HG02970 (cell line): ENCODE measurements around the gene ANKRD24.
"Not testable (repeated sequence)": the region's sequence is repeated elsewhere in the genome, so short reads cannot be mapped to it uniquely, and the experiment has no call there.

Source experiments
- ATAC-seq: cut with Tn5 transposase; IDR thresholded peaks from one replicate; pipeline ENCODE4 v1.9.1; 2021; ENCODE audit warnings: mild to moderate bottlenecking, moderate library complexity, moderate number of reproducible peaks; ENCODE audit not compliant: unreplicated experiment, low FRiP score

The ANKRD24 gene

DNA sequence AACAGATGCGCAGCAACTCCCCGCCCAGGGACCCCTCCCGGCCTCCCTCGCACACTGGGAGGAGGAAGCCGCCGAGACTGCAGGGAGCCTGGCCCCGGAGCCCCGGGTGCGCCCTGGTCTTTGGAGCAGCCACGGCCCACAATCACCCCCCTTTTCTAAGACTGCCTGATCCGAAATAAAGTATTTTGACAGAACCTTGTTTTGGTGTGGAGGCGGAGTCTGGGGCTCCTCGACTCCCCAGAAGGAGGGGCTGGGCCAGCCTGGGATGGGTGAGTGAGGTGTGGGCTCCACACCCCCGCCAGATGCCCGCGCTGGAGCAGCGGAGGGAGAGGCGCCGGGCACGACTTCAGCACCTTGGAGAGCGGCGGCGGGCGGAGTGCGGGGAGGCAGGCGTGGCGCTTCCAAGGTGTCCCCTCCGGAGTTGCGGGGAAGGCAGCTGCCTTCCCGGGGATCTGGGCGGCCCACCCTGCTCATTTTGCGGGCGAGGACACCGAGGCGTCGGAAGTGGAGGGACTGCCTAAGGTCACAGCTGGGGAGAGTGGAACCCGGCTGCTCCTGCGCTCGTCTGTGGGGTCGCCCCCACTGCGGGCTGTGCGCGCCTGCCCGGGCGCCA is 9.5 kb upstream of the ANKRD24 start:
- no peak for ATAC-seq

DNA sequence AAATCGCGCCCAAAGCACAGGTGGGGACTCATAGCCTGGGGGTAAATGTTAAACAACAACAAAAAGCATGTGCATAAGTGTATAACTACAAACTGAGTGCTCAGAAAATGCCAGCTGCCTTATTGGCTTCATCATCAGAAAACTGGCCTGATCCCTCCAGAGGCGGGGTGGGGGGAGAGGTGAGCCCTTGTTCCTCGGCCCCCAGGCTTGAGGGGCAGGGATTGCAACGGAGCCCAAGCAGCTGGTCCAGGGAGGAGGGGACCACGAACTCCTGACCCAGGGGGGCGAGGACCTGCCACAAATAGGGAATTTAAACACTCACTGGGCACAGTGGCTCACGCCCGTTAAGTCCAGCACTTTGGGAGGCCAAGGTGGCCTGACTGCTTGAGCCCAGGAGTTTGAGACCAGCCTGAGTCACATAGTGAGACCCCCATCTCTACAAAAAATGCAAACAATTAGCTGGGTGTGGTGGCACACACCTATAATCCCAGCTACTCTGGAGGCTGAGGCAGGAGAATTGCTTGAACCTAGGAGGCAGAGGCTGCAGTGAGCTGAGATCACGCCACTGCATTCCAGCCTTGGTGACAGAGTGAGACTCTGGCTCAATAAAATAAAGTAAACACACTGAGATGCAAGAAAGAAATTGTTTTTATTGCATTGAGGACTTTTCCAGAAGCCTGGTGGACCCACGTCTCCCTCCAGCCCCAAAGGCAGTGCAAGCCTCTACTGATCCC is 8.8 kb upstream of the ANKRD24 start:
- ATAC-seq = no peak

DNA sequence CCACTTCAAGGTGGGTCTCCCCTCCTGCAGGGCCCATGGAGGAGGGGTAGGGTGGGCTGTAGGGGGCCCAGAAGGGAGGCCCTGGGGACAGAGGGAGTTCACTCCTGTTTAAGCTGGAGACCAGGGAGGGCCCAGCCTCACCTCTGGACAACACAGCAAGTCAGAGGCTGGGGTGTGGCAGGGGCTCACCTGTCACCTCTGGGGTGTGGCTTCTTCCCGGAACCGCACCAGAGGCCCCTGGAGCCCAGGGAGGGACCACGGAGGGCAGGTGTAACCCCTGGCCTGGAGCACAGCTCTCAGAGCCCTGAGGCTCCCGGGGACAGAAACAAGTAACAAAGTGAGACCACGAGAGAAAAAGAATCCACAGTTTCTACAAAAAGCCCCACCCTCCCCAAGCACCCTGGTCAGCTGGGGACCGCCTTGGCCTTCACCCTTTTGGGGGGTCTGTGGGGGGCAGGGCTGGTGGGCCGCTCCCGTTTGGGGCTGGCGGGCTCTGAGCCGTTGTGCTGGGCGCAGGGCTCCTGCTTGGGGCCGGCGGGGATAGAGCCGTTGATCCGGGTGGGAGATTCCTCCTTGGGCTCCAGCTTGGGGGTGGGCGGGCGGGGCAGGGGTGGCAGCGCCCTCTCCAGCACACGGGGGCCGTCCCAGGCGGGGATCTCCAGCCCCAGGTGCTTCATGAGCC is 8.1 kb upstream of the ANKRD24 start:
- ATAC-seq = no peak

DNA sequence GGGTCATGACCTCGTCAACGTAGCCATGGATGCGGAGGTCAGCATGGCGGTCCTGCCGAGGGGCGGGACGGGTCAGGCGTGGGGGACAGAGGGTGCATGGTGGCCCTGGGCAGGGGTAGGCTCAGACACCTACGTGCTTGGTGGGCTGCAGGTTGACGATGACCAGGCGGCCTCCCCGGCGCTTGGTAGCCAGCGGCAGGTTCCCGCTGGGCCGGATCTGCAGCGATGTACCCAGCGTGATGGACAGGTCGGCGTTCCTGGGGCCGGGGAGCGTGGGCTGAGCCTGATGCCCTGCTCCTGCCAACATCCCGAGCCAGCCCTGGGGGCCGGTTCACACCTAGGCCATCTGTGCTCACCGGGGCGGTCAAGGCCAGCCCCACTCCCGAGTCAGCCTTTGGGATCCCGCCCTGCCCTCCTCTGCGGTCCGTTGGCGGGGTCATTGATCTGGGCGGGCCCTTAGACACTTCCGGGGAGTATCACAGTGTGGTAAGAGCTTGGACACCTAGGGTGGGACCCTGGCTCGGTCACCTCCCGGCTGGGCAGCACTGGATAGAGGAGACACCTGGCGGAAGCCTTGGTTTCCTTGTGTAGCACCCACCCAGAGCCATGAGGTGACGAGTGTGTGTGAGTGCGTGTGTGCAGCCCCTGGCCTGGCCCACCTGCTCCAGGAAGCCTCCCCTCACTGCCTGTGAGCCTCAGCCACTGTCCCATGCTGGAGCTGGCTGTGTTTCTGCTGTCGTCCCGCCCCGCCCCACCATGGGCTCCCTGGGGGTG is 7.4 kb upstream of the ANKRD24 start:
- no peak for ATAC-seq

DNA sequence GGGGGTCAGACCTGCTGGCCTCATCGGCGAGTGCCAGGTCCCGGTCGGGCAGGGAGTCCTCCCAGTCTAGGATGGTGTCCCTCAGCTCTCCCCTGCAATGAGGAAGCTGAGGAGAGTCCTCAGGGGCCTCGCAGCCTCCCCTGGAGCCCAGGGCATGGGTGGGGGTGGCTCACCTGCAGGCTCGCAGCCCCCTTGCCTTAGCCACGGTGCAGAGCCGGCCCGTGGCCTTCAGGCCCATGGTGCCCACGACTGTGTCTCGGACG is 6.9 kb upstream of the ANKRD24 start:
- ATAC-seq = no peak

DNA sequence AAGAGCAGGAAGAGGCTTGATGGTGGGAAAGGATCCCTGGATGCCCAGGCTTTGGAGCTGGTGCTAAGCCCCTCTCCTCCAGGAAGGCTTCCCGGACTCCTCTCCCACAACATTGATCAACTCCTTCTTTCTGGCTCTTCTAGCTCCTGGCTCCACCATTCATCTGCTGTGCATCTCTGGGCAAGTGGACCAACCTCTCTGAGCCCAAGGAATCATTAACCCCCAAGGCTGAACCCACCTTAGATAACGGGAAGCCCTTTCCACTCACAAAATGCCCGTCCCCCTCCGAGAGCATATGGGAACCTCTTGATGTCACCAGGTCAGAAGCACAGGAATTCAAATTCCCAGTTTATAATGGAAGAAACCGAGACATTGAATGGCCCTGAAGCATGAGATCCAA is 5.3 kb upstream of the ANKRD24 start:
- ATAC-seq = no peak

DNA sequence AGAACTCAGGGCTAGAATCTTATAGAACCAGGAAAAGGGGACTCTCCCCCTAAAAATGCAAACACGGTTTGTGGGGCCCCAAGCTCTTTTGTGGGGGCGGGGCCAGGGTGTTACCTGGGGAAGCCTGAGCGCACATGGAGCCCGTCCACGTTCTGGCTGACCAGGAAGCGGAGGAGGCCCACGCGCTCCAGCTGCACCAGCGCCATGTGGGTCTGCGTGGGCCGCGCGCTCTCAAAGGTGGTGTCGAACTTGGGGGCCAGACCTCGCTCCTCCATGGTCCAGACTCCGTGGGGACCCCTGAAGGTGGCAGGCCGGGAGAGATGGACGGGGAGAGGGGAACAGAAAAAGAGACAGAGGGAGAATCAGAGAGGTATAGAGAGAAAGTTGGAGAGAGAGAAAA is 3.5 kb upstream of the ANKRD24 start:
- no peak for ATAC-seq

DNA sequence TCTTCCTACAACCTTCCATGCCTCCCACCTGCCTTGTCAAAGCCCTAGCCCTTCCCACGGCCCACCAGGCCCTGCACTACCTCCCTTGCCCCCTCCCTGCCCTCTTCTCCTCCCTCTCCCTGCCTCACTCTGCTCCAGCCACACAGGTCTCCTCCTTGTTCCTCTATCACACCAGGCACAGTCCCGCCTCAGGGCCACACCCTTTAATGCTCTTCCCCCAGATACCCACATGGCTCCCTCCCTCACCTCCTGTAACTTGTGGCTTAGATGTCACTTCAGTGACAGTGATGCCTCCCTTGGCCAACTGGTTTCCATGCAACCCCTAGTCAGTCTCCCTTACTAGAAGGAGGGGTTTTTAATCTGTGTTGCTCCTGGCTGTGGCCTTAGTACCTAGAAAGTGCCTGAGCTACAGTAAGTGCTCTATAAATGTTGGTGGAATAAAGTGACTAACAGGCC is 1.4 kb upstream of the ANKRD24 start:
- no peak for ATAC-seq

DNA sequence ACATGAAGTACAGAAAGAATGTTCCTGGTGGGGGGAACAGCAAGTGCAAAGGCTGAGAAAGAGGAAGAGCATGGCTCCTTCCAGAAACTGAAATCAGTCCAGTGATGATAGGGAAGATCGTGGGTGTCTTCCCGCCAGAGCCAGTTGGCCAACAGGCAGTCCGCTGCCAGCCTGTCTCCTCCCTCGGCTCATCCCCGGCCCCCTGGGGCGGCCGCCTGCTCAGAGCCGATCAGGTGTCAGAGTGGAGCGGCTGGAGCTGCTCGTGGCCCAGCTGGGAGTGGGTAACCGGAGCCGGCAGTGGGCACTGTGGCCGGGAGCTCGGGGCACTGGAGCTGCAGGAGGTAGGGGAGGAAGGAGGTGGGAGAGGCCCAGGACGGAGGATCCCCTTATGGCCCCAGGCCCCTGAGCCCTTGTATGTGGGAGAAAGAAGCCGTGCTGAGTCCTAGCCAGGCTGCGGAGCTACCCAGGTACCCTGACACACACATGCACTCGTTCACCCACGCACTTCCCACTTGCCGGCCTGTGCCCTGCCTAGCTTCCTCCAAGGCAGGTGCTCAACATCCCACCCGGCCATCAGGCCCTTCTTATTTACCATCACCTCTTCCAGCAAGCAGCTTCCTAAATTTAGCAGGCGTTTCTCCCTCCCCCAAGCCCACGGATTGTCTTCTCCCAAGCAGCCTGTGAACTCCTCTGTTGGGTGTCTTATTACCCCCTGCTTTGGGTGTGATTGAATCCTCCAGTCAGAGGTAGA is 1.7 kb downstream of the ANKRD24 start:
- ATAC-seq = no peak

DNA sequence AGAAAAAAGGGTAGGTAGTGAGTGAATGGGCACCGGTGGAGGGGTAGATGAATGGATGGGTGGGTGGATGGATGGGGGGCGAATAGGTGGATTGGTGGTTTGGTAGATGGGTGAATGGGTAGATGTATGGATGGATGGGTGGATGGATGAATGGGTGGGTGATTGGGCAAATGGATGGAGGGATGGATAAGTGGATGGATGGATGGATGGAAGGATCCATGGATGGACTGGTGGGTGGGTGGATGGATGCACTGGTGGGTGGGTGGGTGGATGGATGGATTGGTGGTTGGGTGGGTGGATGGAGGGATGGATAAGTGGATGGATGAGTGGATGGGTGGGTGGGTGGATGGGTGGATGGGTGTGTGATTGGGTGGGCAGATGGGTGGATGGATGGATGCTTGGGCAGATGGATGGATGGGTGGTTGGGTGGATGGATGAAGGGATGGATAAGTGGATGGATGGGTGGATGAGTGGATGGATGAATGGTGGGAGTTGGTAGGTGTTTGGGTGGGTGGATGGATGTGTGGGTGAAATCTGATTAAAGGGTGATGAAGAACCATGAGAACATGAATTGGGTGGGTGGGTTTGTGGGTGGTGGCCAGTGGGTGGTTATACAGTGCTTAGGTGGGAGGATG is 2.3 kb downstream of the ANKRD24 start:
- no peak for ATAC-seq

DNA sequence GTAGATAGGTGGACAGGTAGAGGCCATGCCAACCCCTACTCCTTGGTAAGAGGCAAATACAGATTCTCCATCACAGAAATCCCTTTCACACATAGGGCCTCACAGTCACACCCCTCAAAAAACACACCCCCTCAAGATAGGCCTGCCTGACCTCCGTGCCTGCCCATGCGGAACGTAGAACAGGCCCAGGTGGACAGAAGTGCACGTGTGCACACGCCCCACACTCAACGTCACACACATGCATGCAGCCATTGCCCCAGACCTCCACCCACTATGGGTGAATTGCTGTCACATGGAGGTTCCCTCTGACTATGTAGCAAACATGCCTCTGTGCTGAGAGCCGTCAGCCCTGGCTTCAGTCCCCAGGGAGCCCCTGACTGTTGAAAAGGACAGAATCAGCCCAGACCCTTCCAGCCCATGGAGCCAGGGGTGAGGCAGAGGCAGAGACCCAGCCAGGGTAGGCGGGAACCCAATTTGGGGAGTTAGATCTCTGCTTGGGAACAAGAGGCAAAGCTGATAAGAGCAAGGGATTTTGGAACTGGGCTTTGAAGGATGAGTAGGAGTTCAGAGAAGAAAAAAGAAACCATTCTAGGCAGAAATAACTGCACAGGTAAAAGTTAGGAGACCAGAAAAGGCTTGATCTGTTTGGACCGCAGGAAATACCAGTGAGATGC is 3.1 kb downstream of the ANKRD24 start:
- no peak for ATAC-seq

DNA sequence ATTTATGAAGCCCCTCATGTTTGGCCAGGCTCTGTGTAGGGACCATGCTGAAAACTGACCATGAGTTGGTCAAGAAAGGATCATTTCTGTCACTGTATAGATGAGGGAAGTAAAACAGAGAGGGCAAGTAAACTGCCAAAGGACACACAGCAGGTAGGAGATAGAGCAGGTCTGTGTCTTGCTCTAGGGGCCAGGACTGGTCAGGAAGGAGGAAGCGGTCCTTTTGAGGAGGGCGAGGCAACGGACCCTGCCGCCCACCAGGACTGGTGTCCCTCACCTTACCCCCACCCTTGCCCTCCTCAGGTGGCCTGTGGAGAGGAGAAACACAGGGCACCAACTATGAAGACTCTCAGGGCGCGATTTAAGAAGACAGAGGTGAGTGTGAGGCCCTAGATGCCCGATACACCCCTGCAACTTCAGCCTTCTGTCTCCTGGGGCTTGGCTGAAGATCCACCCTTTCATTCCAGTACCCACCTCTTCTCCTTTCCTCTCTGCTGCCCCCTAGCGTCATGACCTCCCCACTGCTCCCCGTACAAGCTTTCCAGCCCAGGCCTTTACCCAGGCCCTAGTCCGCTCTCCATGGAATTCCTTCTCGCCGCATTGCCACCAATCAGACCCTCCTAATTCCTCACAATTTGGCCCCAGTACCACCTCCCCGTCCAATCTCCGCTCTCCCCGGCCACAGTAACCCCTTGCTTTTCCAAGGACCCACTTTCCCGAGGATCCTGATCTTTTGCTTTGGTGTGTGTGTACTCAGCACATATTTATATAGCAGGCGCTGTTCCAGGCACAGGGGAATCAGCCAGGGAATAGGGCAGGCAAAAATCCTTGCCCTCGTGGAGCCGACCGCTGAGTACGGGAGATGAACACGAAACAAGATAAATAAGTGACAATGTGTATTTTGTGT is 3.9 kb downstream of the ANKRD24 start:
- ATAC-seq = no peak

DNA sequence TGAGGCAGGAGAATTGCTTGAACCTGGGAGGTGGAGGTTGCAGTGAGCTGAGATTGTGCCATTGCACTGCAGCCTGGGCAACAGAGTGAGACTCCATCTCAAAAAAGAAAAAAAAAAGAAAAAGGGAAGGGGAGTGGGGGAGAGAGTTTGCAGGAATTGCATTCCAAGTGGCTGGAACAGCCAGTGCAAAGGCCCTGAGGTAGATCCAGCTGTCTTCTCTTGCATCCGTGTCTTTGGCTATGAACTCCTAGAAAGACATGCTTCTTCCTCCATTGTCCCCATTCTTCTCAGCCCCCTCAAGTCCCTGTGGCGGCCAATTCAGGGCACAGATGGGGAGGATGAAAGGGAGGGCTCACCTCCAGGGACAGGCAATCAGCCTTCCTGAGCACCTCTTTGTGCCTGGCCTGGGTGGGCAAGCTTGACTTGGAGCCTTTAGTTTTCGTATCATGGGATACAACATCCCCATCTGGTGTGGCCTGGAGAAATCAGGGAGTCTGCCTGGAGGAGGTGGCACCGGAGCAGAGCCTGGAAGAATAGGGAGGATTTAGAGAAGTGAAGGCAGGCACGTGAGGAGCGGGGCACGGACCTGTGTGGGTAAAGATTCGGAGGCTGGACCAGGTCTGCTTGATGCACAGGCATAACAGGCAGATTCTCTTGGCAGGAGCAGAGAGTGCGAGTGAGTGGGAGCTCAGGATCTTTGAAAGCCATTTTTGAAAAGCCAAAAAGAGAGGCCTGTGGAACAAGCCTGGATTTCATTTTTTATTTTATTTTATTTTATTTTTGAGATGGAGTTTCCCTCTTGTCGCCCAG is 5.0 kb downstream of the ANKRD24 start:
- ATAC-seq = no peak

DNA sequence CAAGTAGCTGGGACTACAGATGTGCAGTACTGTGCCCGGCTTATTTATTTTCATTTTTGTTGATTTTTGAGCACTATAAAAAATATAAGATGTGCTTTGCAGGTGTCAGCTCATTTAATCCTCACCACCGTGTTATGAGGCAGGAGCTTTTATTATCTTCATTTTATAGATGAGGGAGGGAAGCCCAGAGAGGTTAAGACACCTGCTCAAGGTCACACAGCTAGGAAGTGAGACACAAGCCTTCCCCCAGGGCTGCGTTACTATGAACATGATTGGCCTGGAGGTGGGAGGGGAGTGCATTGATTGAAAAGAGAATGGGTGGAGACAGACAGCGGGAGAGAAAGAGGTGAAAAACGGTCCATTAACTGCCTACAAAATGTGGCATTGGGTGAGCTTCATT is 7.2 kb downstream of the ANKRD24 start:
- no peak for ATAC-seq

DNA sequence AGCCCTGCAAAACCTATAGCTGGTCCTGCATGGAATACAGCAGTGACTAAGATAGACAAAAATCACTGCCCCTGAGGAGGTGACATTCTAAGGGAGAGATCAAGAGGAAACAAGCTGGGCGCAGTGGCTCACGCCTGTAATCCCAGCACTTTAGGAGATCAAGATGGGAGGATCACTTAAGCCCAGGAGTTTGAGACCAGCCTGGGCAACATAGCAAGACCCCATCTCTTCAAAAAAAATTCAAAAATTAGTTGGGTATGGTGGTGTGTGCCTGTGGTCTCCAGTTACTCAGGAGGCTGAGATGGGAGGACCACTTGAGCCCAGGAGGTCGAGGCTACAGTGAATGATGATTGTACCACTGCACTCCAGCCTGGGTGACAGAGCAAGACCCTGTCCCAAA is 10.0 kb downstream of the ANKRD24 start:
- not testable (repeated sequence) for ATAC-seq

DNA sequence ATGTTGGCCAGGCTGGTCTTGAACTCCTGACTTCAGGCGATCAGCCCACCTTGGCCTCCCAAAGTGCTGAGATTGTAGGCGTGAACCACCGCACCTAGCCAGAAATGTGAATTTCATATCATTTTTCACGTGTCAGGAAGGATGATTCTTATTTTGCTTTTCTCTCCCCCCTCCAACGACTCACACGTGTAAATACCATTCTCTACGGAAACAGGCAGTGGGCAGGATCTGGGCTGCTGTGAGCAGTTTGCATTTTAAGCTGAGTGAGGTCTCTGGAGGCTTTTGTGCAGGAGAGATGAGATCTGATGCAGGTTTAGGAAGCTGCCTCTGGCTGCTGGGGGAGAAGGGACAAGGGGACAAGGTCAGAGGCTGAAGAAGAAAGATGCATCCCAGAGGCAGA is 11.9 kb downstream of the ANKRD24 start:
- ATAC-seq = no peak

DNA sequence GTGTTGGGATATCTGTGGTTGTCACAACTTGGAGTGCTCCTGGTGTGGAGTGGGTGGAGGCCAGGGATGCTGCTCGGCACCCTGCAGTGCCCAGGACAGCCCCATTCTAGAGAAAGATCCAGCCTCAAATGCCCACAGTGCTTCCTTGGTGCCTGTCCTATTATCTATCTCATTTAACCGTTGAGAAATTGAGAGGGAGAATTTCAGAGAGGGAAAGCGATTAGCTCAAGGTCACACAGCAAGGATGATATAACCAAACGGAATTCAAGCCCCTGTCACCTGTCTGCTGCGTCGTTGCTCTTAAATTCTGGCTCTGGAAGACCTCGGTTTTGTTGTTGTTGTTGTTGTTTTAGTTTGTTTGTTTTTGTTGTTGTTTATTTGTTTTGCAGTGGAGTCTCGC is 13.5 kb downstream of the ANKRD24 start:
- ATAC-seq = no peak
